ENCODE data around the gene ARHGAP44.
"Not testable (repeated sequence)": the region's sequence is repeated elsewhere in the genome, so short reads cannot be mapped to it uniquely, and the experiment has no call there.

The ARHGAP44 gene

DNA sequence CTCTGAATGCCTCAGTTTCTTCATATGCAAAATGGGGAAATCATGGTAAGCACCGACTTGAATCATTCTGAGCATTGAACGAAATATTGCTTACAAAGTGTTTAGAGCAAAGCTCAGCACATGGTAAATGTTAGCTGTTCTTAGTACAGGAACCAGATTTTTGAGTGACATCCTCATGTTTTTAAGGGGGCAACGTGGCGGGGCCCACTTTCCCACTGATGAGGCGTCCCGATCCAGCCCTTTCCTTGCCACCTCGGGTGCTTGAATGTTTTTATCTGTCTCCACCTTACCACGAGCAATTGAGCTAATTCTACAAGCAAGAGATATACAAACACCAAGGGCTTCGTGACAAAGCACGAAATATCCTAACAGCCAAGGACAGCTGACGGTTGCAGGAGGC, 178.7 kb downstream of the ARHGAP44 start:
- no peak for DNase-seq

DNA sequence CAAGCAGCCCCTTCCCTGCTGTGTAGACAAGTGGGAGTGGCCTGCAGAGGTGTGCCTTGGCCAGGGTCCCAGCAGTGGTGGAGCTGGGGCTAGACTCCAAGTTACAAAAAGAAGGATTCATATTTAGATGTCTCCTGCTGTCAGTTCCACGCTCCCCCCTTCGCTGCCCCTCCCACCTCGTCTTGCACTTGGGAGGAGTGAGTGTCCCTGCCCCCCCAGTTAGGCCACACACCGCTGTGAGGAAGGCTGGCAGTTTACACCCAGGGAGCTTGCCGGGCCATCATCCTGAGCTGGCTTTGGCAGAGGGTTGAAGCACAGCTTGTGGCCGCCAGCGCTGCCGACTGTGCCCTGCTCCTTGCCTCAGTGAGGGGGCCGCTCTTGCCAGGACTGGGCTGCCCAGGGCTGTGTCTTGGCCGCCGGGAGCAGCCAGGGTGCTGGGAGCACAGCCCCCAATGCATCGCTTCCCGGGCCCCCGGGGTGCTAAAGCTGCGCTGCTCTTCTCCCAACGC, 184.3 kb downstream of the ARHGAP44 start:
- no peak for DNase-seq

DNA sequence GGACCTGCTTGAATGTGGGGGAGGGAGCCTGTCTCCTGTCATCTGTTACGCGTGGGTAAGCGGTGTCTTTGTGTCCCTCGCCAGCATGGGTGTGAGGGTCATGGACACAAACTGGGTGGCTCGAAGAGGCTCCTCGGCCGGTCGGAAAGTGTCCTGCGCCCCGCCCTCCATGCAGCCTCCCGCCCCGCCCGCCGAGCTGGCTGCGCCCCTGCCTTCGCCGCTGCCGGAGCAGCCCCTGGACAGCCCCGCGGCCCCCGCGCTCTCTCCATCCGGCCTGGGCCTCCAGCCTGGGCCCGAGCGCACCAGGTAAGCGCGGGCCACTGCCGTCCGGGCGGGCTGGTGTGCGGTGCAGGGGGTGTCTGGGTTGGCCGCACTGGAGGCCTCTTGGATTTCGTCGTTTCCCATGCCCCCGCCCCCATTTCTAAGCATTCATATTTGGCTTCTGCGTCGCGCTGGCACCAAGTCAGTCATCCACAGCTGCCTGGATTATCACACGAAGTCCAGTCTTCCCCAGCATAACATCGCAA, 184.8 kb downstream of the ARHGAP44 start:
- no peak for DNase-seq

DNA sequence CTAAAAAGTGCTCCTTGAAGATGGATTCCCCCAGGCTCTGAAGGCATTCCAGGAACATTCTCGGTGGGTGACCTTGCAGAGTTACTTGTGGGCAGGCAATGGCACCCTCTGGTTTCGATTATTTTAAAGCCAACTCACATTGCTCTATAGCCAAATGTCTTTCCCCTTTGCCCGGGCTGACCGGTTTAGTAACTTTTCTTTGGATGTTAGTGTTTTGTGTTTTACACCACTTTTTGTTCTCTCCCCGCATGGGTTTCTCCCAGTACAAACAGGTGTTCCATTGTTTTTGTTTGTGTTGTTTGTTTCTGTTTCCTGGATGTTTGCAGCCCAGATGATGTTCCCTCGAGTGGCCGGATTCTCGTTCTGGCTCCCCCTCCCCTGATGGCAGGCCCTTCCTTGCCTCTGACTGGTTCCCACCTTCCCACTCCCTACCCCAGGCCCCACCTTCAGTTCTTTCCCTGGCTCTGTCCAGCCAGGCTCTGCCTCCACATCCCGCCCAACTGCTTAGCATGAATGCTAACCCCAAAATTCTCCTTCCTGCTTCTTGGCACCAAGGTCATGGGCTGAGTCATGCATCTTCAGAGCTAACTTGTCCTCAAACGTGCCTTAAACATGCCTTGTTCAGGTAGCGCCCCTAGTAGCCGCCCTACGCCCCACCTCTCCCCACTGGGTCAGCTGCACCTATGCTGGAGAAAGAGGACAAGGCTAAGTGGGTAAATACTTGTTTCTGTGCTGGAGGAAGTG, 187.9 kb downstream of the ARHGAP44 start:
- no peak for DNase-seq

DNA sequence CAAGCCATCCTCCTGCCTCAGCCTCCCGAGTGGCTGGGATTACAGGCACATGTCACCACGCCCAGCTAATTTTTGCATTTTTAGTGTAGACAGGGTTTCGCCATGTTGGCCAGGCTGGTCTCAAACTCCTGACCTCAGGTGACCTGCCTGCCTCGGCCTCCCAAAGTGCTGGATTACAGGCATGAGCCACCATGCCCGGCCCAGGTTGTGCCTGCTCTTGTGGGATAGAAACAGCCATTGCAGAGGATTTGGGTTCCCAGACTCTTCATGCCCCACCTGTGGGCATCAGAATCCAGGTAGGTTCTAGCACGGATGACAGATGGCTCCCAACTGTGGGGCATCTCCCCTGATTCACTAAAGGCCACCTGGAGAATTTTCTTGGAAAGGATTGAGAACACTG, 189.5 kb downstream of the ARHGAP44 start:
- DNase-seq, result not testable (repeated sequence)

DNA sequence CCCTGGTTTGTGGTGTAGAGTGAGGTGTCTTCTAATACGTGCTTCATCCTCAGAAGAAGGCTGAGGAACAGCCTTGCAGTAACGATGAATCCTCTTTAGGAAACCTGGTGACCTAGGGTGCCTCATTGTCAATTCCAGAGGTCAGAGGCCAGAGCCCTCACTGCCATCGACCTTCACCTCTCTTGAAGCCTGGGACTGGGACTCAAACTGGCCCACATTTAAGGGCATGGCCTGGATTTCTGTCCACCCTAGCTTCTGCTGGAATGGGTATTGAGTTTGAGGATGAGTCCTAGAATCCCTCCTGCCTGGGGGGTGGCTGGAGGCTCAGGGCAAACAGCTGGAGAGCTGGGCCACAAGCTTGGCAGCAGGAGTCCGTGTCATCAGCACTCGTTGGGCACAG, 189.9 kb downstream of the ARHGAP44 start:
- no peak for DNase-seq

DNA sequence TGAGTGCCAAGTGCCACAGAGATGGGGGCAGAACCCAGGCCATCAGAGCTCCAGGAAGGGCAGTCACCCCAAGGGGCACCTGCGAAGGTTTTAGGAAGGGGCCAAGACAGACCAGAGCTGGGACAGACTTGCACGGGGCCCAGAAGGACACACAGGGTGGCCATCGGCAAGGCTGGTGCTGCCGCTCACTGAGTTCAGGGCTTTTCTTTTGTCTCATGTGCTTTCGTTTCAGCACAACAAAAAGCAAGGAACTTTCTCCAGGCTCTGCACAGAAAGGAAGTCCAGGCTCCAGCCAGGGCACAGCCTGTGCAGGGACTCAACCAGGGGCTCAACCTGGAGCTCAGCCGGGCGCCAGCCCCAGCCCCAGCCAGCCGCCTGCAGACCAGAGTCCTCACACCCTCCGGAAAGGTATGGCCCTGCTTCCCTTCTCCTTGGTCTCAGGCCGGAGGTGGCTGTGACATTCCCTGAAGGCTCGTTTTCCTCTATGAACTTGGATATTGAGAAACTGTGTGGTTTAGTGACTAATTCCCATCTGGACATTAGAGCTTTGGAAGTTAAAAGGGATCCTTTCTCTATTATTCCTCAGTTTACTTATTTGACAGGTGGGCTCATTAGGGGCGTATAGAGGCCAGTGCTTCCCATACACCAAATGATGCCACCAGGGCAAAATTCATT, 190.7 kb downstream of the ARHGAP44 start:
- no peak for DNase-seq

DNA sequence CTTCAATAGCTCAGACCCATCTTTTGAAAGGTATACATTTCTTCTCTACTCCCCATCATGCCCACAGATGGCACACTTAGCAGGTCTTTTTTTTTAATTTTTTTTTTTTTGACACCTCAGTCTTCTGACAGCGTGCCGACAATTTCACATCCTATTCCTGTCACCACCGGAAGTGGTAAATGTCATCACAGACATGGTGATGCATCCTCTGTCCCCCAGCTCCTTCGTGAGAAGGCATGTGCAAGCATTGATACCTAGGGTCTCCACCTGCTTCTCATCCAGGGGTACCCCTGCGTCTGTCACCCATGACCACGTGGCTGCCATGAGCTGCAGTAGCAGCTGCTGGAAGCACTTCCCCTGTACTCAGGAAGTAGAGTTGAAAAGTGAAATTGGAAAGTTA, 192.9 kb downstream of the ARHGAP44 start:
- DNase-seq, result no peak

DNA sequence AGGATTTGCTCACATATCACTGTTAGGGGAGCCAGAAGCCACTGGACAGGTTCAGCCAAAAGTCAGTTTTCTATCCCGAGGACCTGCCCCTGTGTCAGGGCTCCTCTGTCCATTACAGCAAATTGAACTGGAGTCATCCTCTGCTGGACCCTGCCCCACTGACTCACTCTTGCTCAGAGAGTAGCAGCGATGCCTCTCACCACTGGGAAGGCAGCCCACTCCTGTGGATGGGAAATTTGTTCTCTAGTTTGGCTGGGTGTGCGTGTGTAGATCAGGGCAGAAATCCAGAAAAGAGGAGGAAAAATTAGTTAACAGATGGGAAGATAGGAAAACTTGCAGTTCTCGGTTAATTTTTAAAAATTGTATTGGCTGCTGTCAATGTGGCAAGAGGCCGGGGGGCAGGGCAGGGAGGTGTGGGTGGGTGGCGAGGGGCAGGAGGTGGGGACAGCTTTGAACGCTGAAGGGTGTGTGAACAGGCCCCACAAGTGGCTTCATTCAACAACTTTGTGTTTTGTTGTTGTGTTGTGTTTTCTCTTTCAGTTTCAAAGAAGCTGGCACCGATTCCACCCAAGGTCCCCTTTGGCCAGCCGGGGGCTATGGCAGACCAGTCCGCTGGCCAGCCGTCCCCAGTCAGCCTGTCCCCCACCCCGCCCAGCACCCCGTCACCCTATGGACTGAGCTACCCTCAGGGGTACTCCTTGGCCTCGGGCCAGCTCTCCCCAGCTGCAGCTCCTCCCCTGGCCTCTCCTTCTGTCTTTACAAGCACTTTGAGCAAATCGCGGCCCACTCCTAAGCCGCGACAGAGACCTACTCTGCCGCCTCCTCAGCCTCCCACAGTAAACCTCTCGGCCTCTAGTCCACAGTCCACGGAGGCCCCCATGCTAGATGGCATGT, 194.9 kb downstream of the ARHGAP44 start:
- DNase-seq, result no peak

DNA sequence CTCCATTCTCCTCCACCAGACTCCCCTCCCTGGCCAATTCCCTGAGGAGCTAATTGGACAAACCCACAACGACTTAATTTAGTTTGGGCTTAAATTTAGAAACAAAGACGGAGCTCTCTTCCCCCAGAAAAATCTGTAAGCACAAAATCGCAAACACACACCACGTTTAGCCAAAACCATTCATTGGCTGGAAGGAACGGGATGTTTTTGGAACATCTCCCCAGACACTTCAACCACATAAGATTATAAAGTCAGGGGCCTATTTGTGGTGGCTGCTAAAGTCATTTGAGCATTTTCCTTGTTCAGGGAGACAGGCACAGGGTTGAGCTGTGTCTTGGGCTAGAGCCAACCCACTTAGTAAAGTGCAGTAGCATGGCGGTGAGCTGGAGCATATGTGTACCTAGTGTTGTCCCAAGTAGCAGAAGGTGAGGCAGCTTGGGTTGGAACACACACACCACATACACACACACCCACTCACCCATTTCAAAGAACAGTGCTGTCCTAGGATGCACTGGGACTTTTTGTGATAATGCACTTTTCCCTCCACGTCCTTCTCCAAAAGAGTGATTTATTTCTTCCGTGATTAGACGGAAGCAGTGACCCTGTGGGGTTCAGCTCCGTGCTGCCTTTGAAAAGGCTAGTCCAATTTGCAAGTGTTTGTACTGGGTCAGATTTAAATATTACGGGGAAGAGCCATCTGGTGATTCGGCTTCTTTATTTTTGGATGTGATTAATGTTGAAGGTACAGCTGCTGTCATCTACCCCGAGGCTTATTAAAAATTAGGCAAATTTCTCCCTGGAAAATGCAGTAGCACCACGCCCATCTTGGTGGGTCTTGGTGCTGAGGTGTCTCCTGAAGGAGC, 196.4 kb downstream of the ARHGAP44 start:
- no peak for DNase-seq

DNA sequence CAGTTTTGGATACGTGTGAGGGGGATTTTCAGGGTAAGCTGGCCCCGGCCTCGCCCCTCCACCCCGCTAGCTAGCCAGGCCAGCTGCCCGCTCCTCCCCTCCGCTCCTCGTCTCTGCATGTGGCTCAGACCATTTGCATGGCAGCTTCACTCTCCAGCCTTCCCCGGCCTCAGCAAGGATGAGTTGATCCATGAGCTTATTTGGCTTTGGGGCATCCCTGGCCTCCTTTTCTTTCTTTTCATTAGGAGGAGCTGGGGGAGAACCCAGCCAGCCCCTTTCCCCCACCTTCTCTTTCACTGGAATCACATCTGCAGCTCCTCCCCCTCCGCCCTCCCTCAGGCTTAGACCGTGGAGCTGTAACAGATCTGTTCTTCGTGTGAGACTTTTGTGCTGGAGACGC, 197.8 kb downstream of the ARHGAP44 start:
- DNase-seq, result no peak

DNA sequence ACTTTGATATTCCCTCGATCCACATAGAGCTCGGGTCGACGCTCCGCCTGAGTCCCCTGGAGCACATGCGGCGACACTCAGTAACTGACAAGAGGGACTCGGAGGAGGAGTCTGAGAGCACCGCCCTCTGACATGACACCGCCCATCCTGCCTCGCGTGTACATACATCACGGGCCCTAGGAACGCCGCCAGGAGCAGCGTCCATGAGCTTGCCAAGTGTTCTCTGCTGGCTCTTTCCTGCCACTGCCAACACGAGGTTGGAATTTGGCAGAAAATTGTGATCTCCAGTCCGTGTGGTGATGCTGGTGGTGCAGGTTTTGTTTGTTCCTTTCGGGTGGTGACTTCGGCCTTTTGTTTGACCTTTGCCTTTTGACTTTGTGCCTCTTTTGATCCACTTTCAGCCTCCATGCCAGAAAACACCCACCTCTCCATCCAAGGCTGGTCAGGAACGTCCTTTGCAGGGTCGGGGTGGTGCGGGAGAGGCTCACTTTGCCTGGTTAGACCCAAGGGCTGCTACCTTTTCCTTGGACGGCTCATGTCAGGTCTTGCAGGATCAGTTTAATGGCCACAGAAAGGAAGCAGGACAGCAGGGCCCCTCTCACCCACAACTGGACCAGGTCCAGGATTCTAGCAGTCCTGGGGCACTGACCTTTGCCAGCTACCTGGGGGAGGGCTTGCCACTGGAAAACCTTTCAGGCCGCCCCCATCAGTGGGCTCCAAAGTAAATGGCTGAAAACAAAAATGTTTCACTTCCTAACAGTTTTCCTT, 200.9 kb downstream of the ARHGAP44 start:
- no peak for DNase-seq

DNA sequence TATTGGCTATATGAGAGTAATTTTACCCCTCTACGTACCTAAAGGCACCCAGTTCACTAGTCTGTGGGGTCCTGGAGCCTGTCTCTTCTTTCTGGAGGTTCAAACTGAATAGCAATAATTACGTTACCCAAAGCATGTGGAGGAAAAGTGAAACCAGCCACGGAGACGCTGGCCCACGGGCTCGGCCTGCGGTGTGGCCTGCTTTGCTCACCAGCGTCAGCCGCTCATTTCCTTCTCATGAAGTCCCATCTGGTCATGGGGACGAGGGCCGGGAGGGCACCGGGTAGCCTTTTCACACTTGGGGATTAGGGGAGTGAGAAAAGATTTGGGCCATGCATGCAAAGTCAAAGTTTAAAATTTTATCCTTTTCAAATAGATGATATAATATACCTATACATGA, 201.6 kb downstream of the ARHGAP44 start:
- DNase-seq, result no peak

DNA sequence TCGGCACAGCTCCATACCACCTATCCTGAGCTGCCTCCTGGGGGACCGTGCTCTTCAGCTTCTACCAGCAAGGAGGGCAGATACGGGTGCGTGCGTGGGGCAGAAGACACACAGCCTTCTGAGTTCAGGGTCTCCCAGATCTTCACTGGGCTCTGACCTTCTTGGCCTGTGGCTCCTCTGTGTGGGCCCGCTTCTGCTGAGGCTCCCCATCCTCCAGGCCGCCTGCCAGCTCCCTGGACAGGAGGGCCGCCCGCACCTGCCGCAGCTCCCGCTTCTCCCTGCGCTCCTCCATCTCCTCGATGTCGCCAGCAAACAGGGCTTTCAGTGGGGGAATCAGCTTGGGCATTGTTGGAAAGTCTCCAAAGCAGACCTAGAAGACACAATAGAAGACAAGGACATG, 203.4 kb downstream of the ARHGAP44 start:
- no peak for DNase-seq

DNA sequence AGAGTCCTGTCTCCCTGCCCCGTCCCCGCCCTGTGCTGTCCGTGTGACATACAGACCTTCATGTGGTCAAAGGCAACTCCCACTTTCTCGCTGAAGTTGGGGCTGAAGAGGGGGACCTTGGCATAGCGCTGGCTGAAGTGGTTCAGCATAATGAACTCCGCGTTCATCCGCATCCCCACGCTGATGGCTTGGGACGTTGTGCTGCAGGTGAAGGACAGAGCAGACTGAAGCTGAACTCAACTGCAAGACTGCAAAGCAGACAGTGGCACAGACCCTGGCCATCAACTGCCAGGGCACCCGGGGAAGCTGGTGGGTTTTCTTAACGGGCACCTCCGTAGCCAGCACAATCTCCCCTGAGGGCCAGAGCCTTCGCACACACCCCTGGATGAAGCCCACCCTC, 204.3 kb downstream of the ARHGAP44 start:
- DNase-seq, result no peak

DNA sequence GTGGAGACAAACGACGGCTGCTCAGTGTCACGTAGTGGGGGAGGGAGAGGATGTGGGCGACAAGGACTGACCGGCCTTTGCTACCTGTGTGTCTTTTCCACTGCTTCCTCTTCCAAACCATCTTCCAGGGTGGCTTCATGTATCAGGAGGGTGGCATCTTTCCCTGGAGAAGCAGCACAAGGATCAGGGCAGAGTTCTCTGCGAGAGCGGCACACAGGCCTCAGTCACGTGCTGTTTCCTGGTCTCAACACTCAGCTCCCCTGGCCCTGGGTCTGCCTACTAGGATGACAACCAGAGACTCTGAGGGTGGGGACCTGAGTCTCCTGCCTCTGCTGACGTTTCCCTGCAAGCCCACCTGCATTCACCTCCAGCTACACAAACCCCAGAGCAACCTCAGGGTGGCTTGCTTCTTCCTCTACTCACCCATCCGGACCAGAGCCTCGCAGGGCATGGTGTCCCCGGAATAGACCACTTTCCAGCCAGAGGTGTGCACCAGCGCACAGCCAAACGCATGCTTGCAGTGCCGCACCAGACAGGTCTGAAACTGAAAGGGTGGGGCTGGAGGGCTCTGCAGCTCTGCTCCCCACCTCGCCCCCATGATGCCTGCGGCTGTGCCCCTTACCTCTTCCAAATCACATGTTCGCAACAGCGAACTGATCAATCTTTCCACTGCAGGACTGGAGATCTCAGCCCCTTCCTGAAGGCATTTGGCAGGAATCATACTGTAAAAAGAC, 205.2 kb downstream of the ARHGAP44 start:
- no peak for DNase-seq

DNA sequence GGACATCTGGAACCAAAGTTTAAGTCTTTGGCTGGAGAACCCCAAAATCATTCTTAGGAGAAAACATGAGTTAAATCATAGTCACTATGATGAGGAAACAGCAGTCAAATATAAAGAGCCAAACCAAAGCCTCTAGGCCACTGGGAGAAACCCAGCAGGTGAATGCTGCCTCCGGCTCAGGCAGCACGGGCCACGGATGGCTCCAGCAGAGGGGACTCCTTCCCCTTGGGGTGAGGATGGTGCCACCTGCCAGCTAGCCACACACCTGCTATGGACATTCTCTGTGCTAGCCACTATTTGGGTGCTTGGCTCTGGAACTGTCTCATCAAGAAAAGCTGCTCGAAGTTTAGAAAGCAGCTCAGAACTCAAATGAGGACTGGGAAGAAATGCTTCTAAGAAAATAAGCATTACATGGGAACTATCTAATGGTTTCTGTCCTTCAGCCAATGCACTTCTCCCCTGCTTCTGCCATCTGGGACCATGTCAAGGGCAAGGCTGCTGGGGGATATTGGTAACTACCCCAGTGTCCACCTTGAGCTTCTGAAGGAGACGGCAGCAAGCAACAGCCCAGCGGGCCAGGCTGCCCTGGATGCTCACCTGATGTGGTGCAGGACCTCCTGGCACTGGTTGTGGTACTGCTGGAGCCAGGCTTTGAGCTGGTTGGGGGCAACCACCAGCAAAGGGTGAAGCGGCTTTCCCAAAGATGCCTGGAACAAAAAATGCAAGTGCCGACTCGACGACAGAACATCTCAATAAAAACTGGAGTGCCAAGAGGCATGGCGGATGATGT, 206.0 kb downstream of the ARHGAP44 start:
- DNase-seq, result no peak

DNA sequence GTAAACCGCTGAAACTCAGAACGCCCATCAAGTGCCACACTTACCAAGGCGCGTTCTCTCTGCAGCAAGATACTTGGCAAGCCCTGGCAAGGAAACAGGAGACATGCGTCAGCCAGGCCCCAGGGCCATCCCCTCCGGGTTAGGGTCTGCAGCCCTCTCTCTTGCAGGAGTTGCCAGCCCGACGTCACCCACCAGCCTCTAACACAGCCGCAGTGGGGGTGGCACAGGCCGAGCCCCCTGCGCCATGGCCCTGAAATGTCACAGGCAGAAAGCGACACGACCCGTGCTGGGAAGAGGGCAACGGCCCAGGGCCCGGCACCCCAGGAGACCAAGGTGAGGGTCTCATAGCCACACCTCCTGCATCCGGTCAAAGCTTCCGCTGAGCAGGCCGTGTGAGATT, 206.6 kb downstream of the ARHGAP44 start:
- no peak for DNase-seq

DNA sequence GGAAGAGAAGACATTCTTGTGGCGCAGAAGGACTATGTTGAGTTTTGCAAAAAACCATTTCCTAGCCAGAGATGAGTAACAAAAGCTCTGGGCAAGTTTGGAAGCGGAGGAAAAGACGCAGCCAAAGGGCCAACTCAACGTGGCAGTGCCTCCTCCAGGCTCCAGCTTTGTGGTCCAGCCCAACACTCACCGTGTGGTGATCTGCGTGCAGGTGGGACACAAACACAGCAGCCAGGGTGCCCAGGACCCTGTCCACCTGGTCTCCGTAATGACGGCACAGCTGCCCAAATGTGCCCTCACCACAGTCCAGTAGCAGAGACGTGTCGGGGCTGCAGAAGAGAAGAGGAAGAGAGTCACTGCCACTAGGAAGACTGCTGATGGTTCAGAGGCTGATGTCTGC, 207.1 kb downstream of the ARHGAP44 start:
- DNase-seq, result no peak

DNA sequence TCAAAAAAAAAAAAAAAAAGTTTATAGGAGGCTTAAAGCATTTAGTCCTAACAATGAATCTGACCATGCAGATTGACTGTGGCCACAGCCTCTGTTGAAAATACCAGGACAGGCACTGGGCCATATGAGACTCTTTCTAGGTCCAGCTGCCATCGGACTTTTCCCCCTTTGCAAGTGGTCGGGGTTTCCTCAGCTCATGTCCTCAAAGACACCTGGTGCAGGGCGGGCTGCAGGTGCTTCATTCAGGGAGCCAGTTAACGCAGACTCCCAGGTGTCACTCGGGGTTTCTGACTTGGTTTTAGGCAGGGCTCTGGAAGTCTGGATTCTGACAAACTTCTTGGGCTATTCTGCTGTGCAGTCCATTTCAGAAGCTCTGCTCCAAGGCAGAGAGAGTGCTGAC, 207.6 kb downstream of the ARHGAP44 start:
- no peak for DNase-seq
